Stomach (tissue), 4 donors: ENCODE results near the gene SLC32A1.

ENCODE experiments used
- EP300 ChIP-seq: sonication (generic); formaldehyde crosslinking; IDR thresholded peaks from one replicate; pipeline ENCODE4 v1.6.1; 2017; ENCODE audit warnings: antibody characterized with exemption
- POLR2A ChIP-seq, 4 donors: fragments of 450-650 bp; IDR thresholded peaks; one replicate each; pipeline ENCODE4 v1.6.1; 2016; ENCODE audit warnings: antibody characterized with exemption in 4 of 4, control low read depth in 2 of 4, mild to moderate bottlenecking in 1 of 4, moderate library complexity in 1 of 4
- POLR2AphosphoS5 ChIP-seq, 3 donors: sonication (generic); formaldehyde crosslinking; IDR thresholded peaks; one replicate each; pipeline ENCODE4 v1.6.1; 2016; ENCODE audit warnings: antibody characterized with exemption in 3 of 3
- TF ChIP-seq, protein P1 (sequence below), 7 experiments: fragments of 450-650 bp in 4 of 7; fragments of 200-600 bp in 3 of 7; sonication (generic) in 3 of 7; IDR thresholded peaks; one replicate each; pipeline ENCODE4 v1.5.1; 2016 to 2019; ENCODE audit warnings: antibody characterized with exemption in 7 of 7, control low read depth in 2 of 7, mild to moderate bottlenecking in 1 of 7

DNA sequence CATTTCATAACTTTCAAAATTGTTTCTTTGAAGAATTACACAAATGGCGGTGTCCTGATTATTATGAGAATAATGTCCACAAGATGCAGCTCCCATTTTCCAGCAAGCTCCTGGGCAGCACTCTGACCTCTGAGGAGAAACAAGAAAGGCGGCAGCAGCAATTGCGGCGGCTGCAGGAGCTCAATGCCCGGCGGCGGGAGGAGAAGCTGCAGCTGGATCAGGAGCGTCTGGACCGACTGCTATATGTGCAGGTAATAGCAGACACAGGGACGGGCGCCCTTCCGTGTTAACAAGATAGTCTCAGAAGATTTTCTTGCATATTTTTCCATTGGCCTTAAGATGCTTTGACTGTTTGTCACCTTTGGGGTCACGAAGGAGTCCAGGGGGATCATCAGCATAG lies 30.6 kb downstream of the SLC32A1 start:
- TF ChIP-seq, protein P1, sequence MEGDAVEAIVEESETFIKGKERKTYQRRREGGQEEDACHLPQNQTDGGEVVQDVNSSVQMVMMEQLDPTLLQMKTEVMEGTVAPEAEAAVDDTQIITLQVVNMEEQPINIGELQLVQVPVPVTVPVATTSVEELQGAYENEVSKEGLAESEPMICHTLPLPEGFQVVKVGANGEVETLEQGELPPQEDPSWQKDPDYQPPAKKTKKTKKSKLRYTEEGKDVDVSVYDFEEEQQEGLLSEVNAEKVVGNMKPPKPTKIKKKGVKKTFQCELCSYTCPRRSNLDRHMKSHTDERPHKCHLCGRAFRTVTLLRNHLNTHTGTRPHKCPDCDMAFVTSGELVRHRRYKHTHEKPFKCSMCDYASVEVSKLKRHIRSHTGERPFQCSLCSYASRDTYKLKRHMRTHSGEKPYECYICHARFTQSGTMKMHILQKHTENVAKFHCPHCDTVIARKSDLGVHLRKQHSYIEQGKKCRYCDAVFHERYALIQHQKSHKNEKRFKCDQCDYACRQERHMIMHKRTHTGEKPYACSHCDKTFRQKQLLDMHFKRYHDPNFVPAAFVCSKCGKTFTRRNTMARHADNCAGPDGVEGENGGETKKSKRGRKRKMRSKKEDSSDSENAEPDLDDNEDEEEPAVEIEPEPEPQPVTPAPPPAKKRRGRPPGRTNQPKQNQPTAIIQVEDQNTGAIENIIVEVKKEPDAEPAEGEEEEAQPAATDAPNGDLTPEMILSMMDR (IDR thresholded peaks at IDR 0.05): no peak
- TF ChIP-seq POLR2A (IDR thresholded peaks at IDR 0.05) (no peak), EP300 (no peak), POLR2AphosphoS5 (IDR thresholded peaks at IDR 0.05) (no peak)
